ENCODE results near the gene MAP4K5. TPM values are rescaled to one million over a fixed set of nuclear protein-coding genes. Genes with fewer than 3 reads are reported as not detected.
"Not testable (repeated sequence)": the region's sequence is repeated elsewhere in the genome, so short reads cannot be mapped to it uniquely, and the experiment has no call there.

Gene MAP4K5
- total RNA-seq, 1 donor from 2014 or later, result 52.8 TPM

- TF ChIP-seq, protein P1, sequence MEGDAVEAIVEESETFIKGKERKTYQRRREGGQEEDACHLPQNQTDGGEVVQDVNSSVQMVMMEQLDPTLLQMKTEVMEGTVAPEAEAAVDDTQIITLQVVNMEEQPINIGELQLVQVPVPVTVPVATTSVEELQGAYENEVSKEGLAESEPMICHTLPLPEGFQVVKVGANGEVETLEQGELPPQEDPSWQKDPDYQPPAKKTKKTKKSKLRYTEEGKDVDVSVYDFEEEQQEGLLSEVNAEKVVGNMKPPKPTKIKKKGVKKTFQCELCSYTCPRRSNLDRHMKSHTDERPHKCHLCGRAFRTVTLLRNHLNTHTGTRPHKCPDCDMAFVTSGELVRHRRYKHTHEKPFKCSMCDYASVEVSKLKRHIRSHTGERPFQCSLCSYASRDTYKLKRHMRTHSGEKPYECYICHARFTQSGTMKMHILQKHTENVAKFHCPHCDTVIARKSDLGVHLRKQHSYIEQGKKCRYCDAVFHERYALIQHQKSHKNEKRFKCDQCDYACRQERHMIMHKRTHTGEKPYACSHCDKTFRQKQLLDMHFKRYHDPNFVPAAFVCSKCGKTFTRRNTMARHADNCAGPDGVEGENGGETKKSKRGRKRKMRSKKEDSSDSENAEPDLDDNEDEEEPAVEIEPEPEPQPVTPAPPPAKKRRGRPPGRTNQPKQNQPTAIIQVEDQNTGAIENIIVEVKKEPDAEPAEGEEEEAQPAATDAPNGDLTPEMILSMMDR (IDR thresholded peaks at IDR 0.05), result no peak
- Histone ChIP-seq H3K4me3 (no peak overlapping the region), H3K36me3 (no peaks in the 10 kb centered on the region), H3K9me3 (no peaks in the 10 kb centered on the region), H3K27ac (no peak overlapping the region), H3K4me1 (no peaks in the 10 kb centered on the region), H3K27me3 (ENCODE audit: low read depth) (no peaks in the 10 kb centered on the region)
- ATAC-seq (no peak), DNase-seq (no peak)
- intact Hi-C loops (cut with DNase I), result no loop called here
Measured at GRCh38 chr14:50512463-50512862, 19.9 kb downstream of the MAP4K5 start.

GRCh38 chr14:50510157-50510556, 22.2 kb downstream of the MAP4K5 start:
- no peak overlapping the region for H3K4me3 ChIP-seq
- H3K36me3 ChIP-seq, result no peaks in the 10 kb centered on the region
- TF ChIP-seq, protein P1 (IDR thresholded peaks at IDR 0.05), result no peak
- no peaks in the 10 kb centered on the region for H3K27me3 ChIP-seq (ENCODE audit: low read depth)
- H3K4me1 ChIP-seq, result no peaks in the 10 kb centered on the region
- ATAC-seq (no peak), DNase-seq (no peak)
- intact Hi-C loops (cut with DNase I), result no loop called here
- H3K9me3 ChIP-seq, result no peaks in the 10 kb centered on the region
- H3K27ac ChIP-seq, result no peak overlapping the region

DNA sequence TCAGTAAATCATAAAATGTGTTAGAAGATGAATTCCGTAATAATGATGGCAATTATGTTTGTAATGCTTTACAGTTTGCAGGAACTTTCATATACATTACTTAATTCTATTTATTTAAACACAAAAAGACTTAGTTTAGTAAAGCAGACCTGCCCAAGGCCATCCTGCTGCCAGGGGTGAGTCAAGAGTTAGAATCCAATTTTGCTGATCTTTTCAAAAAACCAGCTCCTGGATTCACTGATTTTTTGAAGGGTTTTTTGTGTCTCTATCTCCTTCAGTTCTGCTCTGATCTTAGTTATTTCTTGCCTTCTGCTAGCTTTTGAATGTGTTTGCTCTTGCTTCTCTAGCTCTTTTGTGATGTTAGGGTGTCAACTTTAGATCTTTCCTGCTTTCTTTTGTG, 25.3 kb downstream of the MAP4K5 start:
- H3K27ac ChIP-seq; H3K9me3 ChIP-seq; intact Hi-C loops (cut with DNase I); ATAC-seq; H3K4me3 ChIP-seq; H3K4me1 ChIP-seq; H3K27me3 ChIP-seq (ENCODE audit: low read depth); DNase-seq: not testable (repeated sequence)
- peaks cover 14% of the 10 kb centered on the region for H3K36me3 ChIP-seq

GRCh38 chr14:50501642-50502041, 30.7 kb downstream of the MAP4K5 start:
- no peak for DNase-seq

DNA sequence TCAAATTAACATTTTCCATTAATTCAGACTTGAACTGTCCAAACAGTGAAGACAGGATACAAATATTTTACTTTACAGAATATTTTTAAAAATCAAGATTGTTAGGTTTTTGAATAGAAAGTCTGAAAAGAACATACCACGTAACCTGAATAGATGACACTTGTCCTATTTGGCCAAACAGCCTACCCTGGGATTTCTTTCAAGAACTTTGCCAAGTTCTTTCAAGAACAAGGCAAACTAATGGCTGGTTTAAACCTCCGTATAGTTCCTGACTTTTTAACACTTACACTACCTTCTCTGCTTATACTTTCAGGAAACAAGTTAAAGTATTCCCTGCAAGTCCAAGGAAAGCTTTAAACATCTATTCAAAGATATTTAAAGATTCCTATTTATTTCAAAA, 35.0 kb downstream of the MAP4K5 start:
- Histone ChIP-seq H3K4me1 (no peaks in the 10 kb centered on the region), H3K36me3 (no peaks in the 10 kb centered on the region), H3K9me3 (no peaks in the 10 kb centered on the region), H3K27me3 (ENCODE audit: low read depth) (no peaks in the 10 kb centered on the region), H3K4me3 (no peak overlapping the region), H3K27ac (no peak overlapping the region)
- no peak for DNase-seq
- ATAC-seq, result no peak
- intact Hi-C loops (cut with DNase I), result no loop called here
- TF ChIP-seq, protein P1 (IDR thresholded peaks at IDR 0.05), result no peak

More at GRCh38 chr14:50501642-50502041, 30.7 kb downstream of the MAP4K5 start:
- H3K4me1 ChIP-seq, result no peaks in the 10 kb centered on the region
- intact Hi-C loops (cut with DNase I), result no loop called here
- ATAC-seq, result no peak
- TF ChIP-seq, protein P1 (IDR thresholded peaks at IDR 0.05), result no peak
- H3K9me3 ChIP-seq, result no peaks in the 10 kb centered on the region
- no peak overlapping the region for H3K4me3 ChIP-seq
- no peak overlapping the region for H3K27ac ChIP-seq
- H3K36me3 ChIP-seq, result peaks cover 14% of the 10 kb centered on the region
- no peaks in the 10 kb centered on the region for H3K27me3 ChIP-seq (ENCODE audit: low read depth)

- Histone ChIP-seq H3K9me3 (no peaks in the 10 kb centered on the region), H3K4me3 (no peak overlapping the region), H3K4me1 (no peaks in the 10 kb centered on the region), H3K36me3 (no peaks in the 10 kb centered on the region), H3K27ac (no peak overlapping the region), H3K27me3 (ENCODE audit: low read depth) (no peaks in the 10 kb centered on the region)
- intact Hi-C loops (cut with DNase I), result no loop called here
- no peak for DNase-seq
- ATAC-seq, result no peak
- TF ChIP-seq, protein P1 (IDR thresholded peaks at IDR 0.05), result no peak
Measured at GRCh38 chr14:50489851-50490250, 42.5 kb downstream of the MAP4K5 start.

All from lower lobe of right lung (tissue), 2 donors.